ENCODE results near the gene GPR157.

- TF ChIP-seq CTCF (IDR thresholded peaks at IDR 0.05) (no peak), EP300 (IDR thresholded peaks at IDR 0.05) (no peak)
These were observed 57.2 kb downstream of the GPR157 start for GRCh38 chr1:9071554-9072235.

All from upper lobe of left lung (tissue), 4 donors.